B cell (primary cell): ENCODE data around the gene IL22RA1. TPM values are rescaled to one million over a fixed set of nuclear protein-coding genes. Genes with fewer than 3 reads are reported as not detected.

Source experiments
- ATAC-seq: fragments of 200-7000 bp; cut with Tn5 transposase; one replicate; pipeline ENCODE4 v1.10.0; 2021; ENCODE audit warnings: low read depth, mild to moderate bottlenecking, moderate number of reproducible peaks, moderate library complexity
- CTCF ChIA-PET: fragments of 350-600 bp; sonication (Branson Sonifier 250); formaldehyde crosslinking; loops from one replicate; lab custom pipeline; 2021; ENCODE audit warnings: antibody characterized with exemption, inconsistent platforms; lab: Charles Lee
- POLR2A ChIA-PET: fragments of 350-600 bp; sonication (Branson Sonifier 250); formaldehyde crosslinking; loops from one replicate; lab custom pipeline; 2021; ENCODE audit warnings: antibody characterized with exemption; lab: Charles Lee
- DNase-seq: peaks from one replicate; pipeline ENCODE4 v3.0.0; 2013
- H2AFZ ChIP-seq: 2 replicates; pipeline ENCODE4 v1.6.1; 2012; ENCODE audit warnings: mild to moderate bottlenecking, low read depth, low read length; ENCODE audit not compliant: insufficient read depth, poor library complexity, severe bottlenecking
- H3K27ac ChIP-seq, 2 donors: 1 replicate in 1 of 2; 2 replicates in 1 of 2; pipeline ENCODE4 v1.5.1; 2012 to 2013; ENCODE audit warnings: low read length in 2 of 2, mild to moderate bottlenecking in 2 of 2, moderate library complexity in 1 of 2
- H3K27me3 ChIP-seq, 4 experiments: fragments of 200-600 bp in 1 of 4; sonication (generic) in 1 of 4; replicated peaks in 1 of 4; 1 replicate in 2 of 4; 2 replicates in 2 of 4; pipeline versions ENCODE4 v1.6.1 to v1.7.0; 2013 to 2016; ENCODE audit warnings: low read length in 3 of 4, mild to moderate bottlenecking in 2 of 4, mixed read lengths in 1 of 4, moderate library complexity in 1 of 4; ENCODE audit not compliant: insufficient read depth in 4 of 4, control insufficient read depth in 3 of 4; ENCODE audit errors: control extremely low read depth in 1 of 4
- H3K36me3 ChIP-seq, 2 experiments: replicated peaks in 1 of 2; 1 replicate in 1 of 2; 2 replicates in 1 of 2; pipeline versions ENCODE4 v1.6.1 to v1.7.1; 2013; ENCODE audit warnings: low read length in 1 of 2; ENCODE audit not compliant: insufficient read depth in 2 of 2, control insufficient read depth in 1 of 2; ENCODE audit errors: control extremely low read depth in 1 of 2, extremely low read depth in 1 of 2
- H3K4me1 ChIP-seq, 2 donors: fragments of 200-600 bp in 1 of 2; sonication (generic) in 1 of 2; 1 replicate in 1 of 2; 2 replicates in 1 of 2; pipeline versions ENCODE4 v1.5.1 to v1.6.1; 2013 to 2017; ENCODE audit warnings: low read length in 2 of 2; ENCODE audit not compliant: control insufficient read depth in 2 of 2, insufficient read depth in 2 of 2
- H3K4me2 ChIP-seq: replicated peaks from 2 replicates; pipeline ENCODE3; 2012; ENCODE audit warnings: mild to moderate bottlenecking, low read depth, low read length; ENCODE audit not compliant: poor library complexity, severe bottlenecking
- H3K4me3 ChIP-seq, 5 experiments: fragments of 200-600 bp in 1 of 5; sonication (generic) in 1 of 5; 1 replicate in 3 of 5; 2 replicates in 2 of 5; pipeline versions ENCODE4 v1.5.1 to v1.7.0; 2011 to 2016; ENCODE audit warnings: low read length in 4 of 5, mild to moderate bottlenecking in 4 of 5, low read depth in 2 of 5, control low read depth in 1 of 5, moderate library complexity in 1 of 5; ENCODE audit not compliant: insufficient read depth in 1 of 5; ENCODE audit errors: control extremely low read depth in 1 of 5, extremely low read depth in 1 of 5
- H3K79me2 ChIP-seq: fragments of 200-600 bp; sonication (generic); one replicate; pipeline ENCODE4 v1.6.0; 2016; ENCODE audit warnings: low read length; ENCODE audit not compliant: control insufficient read depth, insufficient read depth
- H3K9ac ChIP-seq: fragments of 200-600 bp; sonication (generic); 2 replicates; pipeline ENCODE4 v1.6.1; 2017; ENCODE audit warnings: mild to moderate bottlenecking, low read length, moderate library complexity
- H3K9me3 ChIP-seq, 3 donors: one replicate each; pipeline versions ENCODE4 v1.6.1 to v1.7.1; 2013; ENCODE audit warnings: low read length in 2 of 3; ENCODE audit not compliant: control insufficient read depth in 2 of 3, insufficient read depth in 1 of 3; ENCODE audit errors: control extremely low read depth in 1 of 3
- H4K20me1 ChIP-seq: 2 replicates; pipeline ENCODE4 v1.6.0; 2012; ENCODE audit warnings: mild to moderate bottlenecking, low read length; ENCODE audit not compliant: insufficient read depth, control insufficient read depth, poor library complexity, severe bottlenecking
- H3K27ac Mint-ChIP-seq: one replicate; pipeline ENCODE4 v1.8.0; 2021; ENCODE audit warnings: mixed read lengths
- H3K27me3 Mint-ChIP-seq: one replicate; pipeline ENCODE4 v1.8.0; 2021; ENCODE audit warnings: mixed read lengths
- H3K4me1 Mint-ChIP-seq: one replicate; pipeline ENCODE4 v1.8.0; 2021; ENCODE audit warnings: mixed read lengths
- H3K4me3 Mint-ChIP-seq: one replicate; pipeline ENCODE4 v1.8.0; 2021; ENCODE audit warnings: mixed read lengths
- H3K9me3 Mint-ChIP-seq: one replicate; pipeline ENCODE4 v1.8.0; 2022; ENCODE audit warnings: mixed read lengths; ENCODE audit not compliant: insufficient read depth
- EZH2 ChIP-seq: IDR thresholded peaks from 2 replicates; pipeline ENCODE4 v1.6.1; 2012; ENCODE audit warnings: borderline replicate concordance, low read depth, mild to moderate bottlenecking, moderate library complexity, low read length; ENCODE audit not compliant: insufficient read depth, poor library complexity, severe bottlenecking
- WGBS: methylation state at CpG from one replicate; pipeline ENCODE4 v1.1.5; 2013; ENCODE audit warnings: missing lambda C conversion rate; ENCODE audit not compliant: insufficient coverage; 5-methylcytosine and 5-hydroxymethylcytosine counted together
- intact Hi-C: fragments of 100-400 bp; cut with micrococcal nuclease; formaldehyde crosslinking; loops from one replicate; pipeline ENCODE4 v1.10.0; 2022
- polyA plus RNA-seq: library from polyadenylated mRNA; depleted of rRNA; stranded (reverse); fragments of >200 nt; gene quantifications from 2 replicates; pipeline ENCODE4 v1.2.3, GENCODE V29; 2012
- total RNA-seq, 2 donors: library from RNA; stranded (reverse); fragments of 120-200 nt in 1 of 2; gene quantifications; 1 replicate in 1 of 2; 2 replicates in 1 of 2; pipeline versions ENCODE4 v1.2.3 to v1.2.4, GENCODE V29; 2013 to 2022
- TF ChIP-seq, protein P1 (sequence below): fragments of 200-600 bp; IDR thresholded peaks from one replicate; pipeline ENCODE4 v1.8.0; 2022; ENCODE audit warnings: antibody characterized with exemption, mild to moderate bottlenecking

IL22RA1 gene
- total and polyA plus RNA-seq, 2 donors (not counting 1 experiment from before 2014, with no cell fraction given), result 0.10 TPM

DNA sequence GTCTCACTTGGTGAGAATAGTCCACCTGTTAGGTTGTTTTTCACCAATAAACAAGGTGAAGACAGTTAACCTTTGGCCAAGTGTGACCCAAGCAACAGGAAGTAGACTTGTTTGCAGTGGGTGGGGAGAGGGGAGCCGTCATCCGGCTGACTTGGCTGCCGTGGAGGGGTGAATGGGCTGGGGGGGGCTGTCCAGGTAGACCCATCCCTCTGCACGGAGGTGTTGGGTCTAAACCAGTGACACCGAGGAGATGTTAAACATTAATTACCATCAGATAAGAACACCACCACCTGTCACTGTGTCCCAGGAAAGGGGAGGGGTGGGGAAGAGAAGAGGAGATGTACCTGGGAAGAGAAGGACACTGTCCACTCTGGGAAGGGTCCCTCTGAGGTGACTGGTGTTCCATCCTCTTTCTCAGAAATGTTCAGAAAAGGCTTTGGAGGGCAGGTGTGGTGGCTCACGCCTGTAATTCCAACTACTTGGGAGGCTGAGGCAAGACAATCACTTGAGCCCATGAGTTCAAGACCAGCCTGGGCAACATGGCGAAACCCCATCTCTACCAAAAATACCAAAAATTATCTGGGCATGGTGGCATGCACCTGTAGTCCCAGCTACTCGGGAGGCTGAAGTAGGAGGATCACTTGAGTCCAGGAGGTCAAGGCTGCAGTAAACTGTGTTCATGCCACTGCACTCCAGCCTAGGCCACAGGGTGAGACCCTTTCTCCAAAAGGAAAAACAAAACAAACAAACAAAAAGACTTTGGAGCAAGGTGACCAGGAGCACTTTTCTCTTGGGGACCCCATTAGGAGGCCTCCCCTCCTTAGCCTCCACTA, 24.3 kb downstream of the IL22RA1 start:
- H2AFZ ChIP-seq, result no peak overlapping the region
- peaks cover 0 to 19% (median 1%) of the 10 kb centered on the region in 4 experiments for H3K27me3 ChIP-seq
- H3K9ac ChIP-seq, result no peak overlapping the region
- no peak overlapping the region for H3K27ac Mint-ChIP-seq
- POLR2A ChIA-PET, result no interaction called here
- ATAC-seq (no peak), DNase-seq (no peak)
- no peaks in the 10 kb centered on the region for H3K4me1 ChIP-seq
- 86% methylated on average over 6 of the region's 8 CpGs for WGBS
- no peaks in the 10 kb centered on the region for H3K9me3 ChIP-seq
- no peak overlapping the region for H3K4me2 ChIP-seq
- no peak overlapping the region for H3K4me3 ChIP-seq
- H3K36me3 ChIP-seq, result no peaks in the 10 kb centered on the region
- CTCF ChIA-PET, result no interaction called here
- peaks cover 29% of the 10 kb centered on the region for H3K27me3 Mint-ChIP-seq
- H3K4me1 Mint-ChIP-seq, result no peaks in the 10 kb centered on the region
- TF ChIP-seq EZH2, result no peak
- TF ChIP-seq, protein P1, sequence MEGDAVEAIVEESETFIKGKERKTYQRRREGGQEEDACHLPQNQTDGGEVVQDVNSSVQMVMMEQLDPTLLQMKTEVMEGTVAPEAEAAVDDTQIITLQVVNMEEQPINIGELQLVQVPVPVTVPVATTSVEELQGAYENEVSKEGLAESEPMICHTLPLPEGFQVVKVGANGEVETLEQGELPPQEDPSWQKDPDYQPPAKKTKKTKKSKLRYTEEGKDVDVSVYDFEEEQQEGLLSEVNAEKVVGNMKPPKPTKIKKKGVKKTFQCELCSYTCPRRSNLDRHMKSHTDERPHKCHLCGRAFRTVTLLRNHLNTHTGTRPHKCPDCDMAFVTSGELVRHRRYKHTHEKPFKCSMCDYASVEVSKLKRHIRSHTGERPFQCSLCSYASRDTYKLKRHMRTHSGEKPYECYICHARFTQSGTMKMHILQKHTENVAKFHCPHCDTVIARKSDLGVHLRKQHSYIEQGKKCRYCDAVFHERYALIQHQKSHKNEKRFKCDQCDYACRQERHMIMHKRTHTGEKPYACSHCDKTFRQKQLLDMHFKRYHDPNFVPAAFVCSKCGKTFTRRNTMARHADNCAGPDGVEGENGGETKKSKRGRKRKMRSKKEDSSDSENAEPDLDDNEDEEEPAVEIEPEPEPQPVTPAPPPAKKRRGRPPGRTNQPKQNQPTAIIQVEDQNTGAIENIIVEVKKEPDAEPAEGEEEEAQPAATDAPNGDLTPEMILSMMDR, result no peak
- H3K79me2 ChIP-seq, result no peaks in the 10 kb centered on the region
- no peaks in the 10 kb centered on the region for H3K9me3 Mint-ChIP-seq
- no peak overlapping the region for H3K4me3 Mint-ChIP-seq
- no peaks in the 10 kb centered on the region for H4K20me1 ChIP-seq
- intact Hi-C loops, result no loop called here
- H3K27ac ChIP-seq, result no peak overlapping the region

DNA sequence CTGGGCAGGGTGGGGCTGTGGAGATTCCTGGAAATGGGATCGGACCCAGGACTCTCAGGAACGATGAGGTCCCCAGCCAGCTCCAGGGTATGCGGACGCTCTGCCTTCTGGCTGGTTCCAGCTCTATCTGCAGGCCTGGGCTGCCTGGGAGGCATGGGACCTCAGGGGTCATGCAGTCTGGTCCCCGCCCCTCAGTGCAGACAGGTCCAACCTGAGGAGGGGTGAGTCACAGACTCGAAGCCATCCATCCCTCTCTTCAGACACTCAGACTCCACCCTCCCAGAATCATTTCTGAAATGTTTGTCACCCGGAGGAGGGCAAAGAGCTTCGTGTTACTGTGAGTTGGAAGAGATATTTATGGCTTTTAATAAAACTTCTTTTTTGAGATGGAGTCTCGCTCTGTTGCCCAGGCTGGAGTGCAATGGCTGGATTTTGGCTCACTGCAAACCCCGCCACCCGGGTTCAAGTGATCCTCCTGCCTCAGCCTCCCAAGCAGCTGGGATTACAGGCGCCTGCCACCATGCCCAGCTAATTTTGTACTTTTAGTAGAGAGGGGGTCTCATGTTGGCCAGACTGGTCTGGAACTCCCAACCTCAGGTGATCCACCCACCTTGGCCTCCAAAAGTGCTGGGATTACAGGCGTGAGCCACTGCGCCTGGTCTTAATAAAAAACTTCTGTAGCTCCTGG, 25.1 kb downstream of the IL22RA1 start:
- Mint-ChIP-seq H3K9me3 (no peaks in the 10 kb centered on the region), H3K4me3 (no peak overlapping the region), H3K27me3 (peaks cover 34% of the 10 kb centered on the region), H3K27ac (no peak overlapping the region), H3K4me1 (no peaks in the 10 kb centered on the region)
- Histone ChIP-seq H2AFZ (no peak overlapping the region), H3K27me3 (peaks cover 0 to 21% (median 2%) of the 10 kb centered on the region in 4 experiments), H3K4me1 (no peaks in the 10 kb centered on the region), H3K27ac (no peak overlapping the region), H3K4me2 (no peak overlapping the region), H3K4me3 (no peak overlapping the region), H3K9me3 (no peaks in the 10 kb centered on the region), H4K20me1 (no peaks in the 10 kb centered on the region), H3K79me2 (no peaks in the 10 kb centered on the region), H3K36me3 (no peaks in the 10 kb centered on the region), H3K9ac (no peak overlapping the region)
- TF ChIP-seq, protein P1, result no peak
- TF ChIP-seq EZH2, result no peak
- ChIA-PET CTCF (no interaction called here), POLR2A (no interaction called here)
- 95% methylated on average over 8 of the region's 14 CpGs for WGBS
- no peak for DNase-seq
- intact Hi-C loops, result no loop called here
- no peak for ATAC-seq
